Esophagus muscularis mucosa (tissue), 4 donors: ENCODE results near the gene TRIB2. TPM values are rescaled to one million over a fixed set of nuclear protein-coding genes. Genes with fewer than 3 reads are reported as not detected.
A peak's percentile ranks its signal among the peaks of the same experiment; 100 is the strongest.
"Not testable (repeated sequence)": the region's sequence is repeated elsewhere in the genome, so short reads cannot be mapped to it uniquely, and the experiment has no call there.

Experiments
- DNase-seq: peaks from one replicate; pipeline ENCODE4 v3.0.0-alpha.2; 2017; ENCODE audit errors: extremely low spot score
- H3K27ac ChIP-seq, 4 donors: fragments of 200-600 bp; sonication (generic); replicated peaks in 1 of 4; 1 replicate in 3 of 4; 2 replicates in 1 of 4; pipeline ENCODE4 v1.5.1; 2016 to 2019; ENCODE audit warnings: mild to moderate bottlenecking in 1 of 4
- H3K27me3 ChIP-seq, 4 donors: fragments of 200-600 bp; sonication (generic); one replicate each; pipeline versions ENCODE4 v1.5.1 to v1.6.0; 2016 to 2019
- H3K36me3 ChIP-seq, 4 donors: fragments of 200-600 bp; sonication (generic); one replicate each; pipeline ENCODE4 v1.5.1; 2016 to 2019
- H3K4me1 ChIP-seq, 4 donors: fragments of 200-600 bp; sonication (generic); one replicate each; pipeline ENCODE4 v1.5.1; 2016 to 2019
- H3K4me3 ChIP-seq, 4 donors: fragments of 200-600 bp; sonication (generic); 1 replicate in 2 of 4; 2 replicates in 2 of 4; pipeline ENCODE4 v1.5.1; 2016 to 2019; ENCODE audit warnings: mild to moderate bottlenecking in 4 of 4, moderate library complexity in 1 of 4
- H3K9me3 ChIP-seq, 4 donors: fragments of 200-600 bp; sonication (generic); 1 replicate in 3 of 4; 2 replicates in 1 of 4; pipeline ENCODE4 v1.5.1; 2016 to 2019
- EP300 ChIP-seq: sonication (generic); formaldehyde crosslinking; IDR thresholded peaks from one replicate; pipeline ENCODE4 v1.6.1; 2017; ENCODE audit warnings: antibody characterized with exemption
- POLR2A ChIP-seq: fragments of 450-650 bp; IDR thresholded peaks from one replicate; pipeline ENCODE4 v1.6.1; 2017; ENCODE audit warnings: antibody characterized with exemption, moderate library complexity, mild to moderate bottlenecking, low read depth
- POLR2AphosphoS5 ChIP-seq, 2 donors: sonication (generic); formaldehyde crosslinking; IDR thresholded peaks; one replicate each; pipeline ENCODE4 v1.6.1; 2017; ENCODE audit warnings: antibody characterized with exemption in 2 of 2
- WGBS: methylation state at CpG from one replicate; pipeline ENCODE4 v1.1.5; 2018; 5-methylcytosine and 5-hydroxymethylcytosine counted together
- intact Hi-C: fragments of 100-400 bp; cut with DNase I; formaldehyde crosslinking; loops from one replicate; pipeline ENCODE4 v1.15.1; 2023
- total RNA-seq, 4 donors: library from RNA; depleted of rRNA; stranded (reverse); fragments of >200 nt; gene quantifications; one replicate each; pipeline versions ENCODE4 v1.1.0 to v1.2.1, GENCODE V29; 2016
- TF ChIP-seq, protein P1 (sequence below), 3 experiments: fragments of 200-600 bp in 2 of 3; fragments of 450-650 bp in 1 of 3; sonication (generic) in 2 of 3; IDR thresholded peaks; one replicate each; pipeline ENCODE4 v1.5.1; 2017 to 2019; ENCODE audit warnings: antibody characterized with exemption in 3 of 3, mild to moderate bottlenecking in 2 of 3, moderate library complexity in 1 of 3

TRIB2 gene
- total RNA-seq, 4 donors from 2014 or later = 31.5 to 52.3 (median 39.2) TPM

DNA sequence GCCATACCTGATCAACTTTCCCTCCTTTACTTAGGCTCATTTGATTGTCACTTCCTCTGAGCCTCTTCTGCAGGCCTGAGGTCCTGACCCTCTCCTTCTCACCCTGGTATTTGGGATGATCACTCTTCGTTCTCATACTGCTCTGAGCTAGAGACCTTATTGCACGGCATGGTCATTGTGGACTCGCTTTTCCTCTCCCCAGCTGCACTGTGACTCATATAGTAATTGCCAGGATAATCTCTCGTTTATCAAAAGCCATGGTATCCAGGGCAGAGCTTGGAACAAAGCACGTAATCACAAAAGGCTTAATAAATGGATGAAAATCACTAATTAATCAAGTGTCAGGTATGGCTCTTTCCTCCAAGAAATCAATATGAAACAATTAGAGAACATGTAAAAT is 40.9 kb upstream of the TRIB2 start:
- Histone ChIP-seq H3K4me3 (no peak overlapping the region), H3K9me3 (no peaks in the 10 kb centered on the region), H3K36me3 (no peaks in the 10 kb centered on the region), H3K27me3 (no peaks in the 10 kb centered on the region), H3K27ac (no peak overlapping the region), H3K4me1 (peaks cover 0 to 7% (median 0%) of the 10 kb centered on the region in 4 donors)
- intact Hi-C loops = no loop called here
- TF ChIP-seq EP300 (no peak), POLR2AphosphoS5 (IDR thresholded peaks at IDR 0.05) (no peak), POLR2A (no peak)
- TF ChIP-seq, protein P1, sequence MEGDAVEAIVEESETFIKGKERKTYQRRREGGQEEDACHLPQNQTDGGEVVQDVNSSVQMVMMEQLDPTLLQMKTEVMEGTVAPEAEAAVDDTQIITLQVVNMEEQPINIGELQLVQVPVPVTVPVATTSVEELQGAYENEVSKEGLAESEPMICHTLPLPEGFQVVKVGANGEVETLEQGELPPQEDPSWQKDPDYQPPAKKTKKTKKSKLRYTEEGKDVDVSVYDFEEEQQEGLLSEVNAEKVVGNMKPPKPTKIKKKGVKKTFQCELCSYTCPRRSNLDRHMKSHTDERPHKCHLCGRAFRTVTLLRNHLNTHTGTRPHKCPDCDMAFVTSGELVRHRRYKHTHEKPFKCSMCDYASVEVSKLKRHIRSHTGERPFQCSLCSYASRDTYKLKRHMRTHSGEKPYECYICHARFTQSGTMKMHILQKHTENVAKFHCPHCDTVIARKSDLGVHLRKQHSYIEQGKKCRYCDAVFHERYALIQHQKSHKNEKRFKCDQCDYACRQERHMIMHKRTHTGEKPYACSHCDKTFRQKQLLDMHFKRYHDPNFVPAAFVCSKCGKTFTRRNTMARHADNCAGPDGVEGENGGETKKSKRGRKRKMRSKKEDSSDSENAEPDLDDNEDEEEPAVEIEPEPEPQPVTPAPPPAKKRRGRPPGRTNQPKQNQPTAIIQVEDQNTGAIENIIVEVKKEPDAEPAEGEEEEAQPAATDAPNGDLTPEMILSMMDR (IDR thresholded peaks at IDR 0.05) = no peak
- no peak for DNase-seq
- WGBS = 96% methylated on average over 5 of the region's 5 CpGs

DNA sequence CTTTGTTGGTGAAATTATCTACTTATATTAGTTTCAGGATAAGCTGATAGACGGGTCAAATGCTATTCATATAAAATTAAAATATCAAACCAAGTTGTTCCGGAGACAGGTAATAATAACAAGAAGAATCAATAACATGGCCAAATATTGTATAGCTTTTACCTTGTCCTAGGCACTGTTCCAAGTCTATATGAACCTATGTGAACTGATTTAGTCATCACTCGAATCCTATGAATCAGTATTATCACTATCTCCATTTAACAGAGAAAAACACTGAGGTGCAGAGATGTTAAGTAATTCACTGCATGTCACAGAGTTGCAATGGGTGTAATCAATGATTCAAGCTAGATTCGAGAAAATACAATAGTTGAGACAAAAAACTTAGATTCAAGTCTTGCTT is 40.0 kb upstream of the TRIB2 start:
- Histone ChIP-seq H3K36me3 (no peaks in the 10 kb centered on the region), H3K4me3 (no peak overlapping the region), H3K9me3 (no peaks in the 10 kb centered on the region), H3K4me1 (peaks cover 0 to 2% (median 0%) of the 10 kb centered on the region in 4 donors), H3K27ac (no peak overlapping the region), H3K27me3 (no peaks in the 10 kb centered on the region)
- DNase-seq = no peak
- intact Hi-C loops = no loop called here
- 94% methylated on average over 4 of the region's 4 CpGs for WGBS
- no peak for TF ChIP-seq EP300
- TF ChIP-seq, protein P1 (IDR thresholded peaks at IDR 0.05) = no peak
- TF ChIP-seq POLR2AphosphoS5 (IDR thresholded peaks at IDR 0.05) = no peak
- no peak for TF ChIP-seq POLR2A

DNA sequence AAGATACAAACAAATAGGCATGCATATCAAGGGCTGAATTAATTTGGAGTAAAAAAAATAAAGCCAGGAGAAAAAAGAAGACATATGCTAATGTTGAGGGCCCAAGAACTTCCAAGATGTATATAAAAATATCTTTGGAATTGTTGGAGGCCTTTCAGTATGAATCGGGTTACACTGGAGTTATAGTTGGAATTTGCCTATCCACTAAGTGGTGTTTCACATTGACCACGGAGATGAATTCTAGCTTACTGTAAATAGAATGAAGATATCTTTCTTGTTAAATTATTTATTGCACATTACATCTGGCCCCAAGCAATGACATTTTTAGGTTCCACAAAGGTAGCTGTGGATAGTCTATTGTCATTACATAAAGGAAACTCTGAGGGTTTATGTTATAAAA is 38.5 kb upstream of the TRIB2 start:
- TF ChIP-seq POLR2AphosphoS5 (IDR thresholded peaks at IDR 0.05) = no peak
- TF ChIP-seq EP300 = no peak
- no peak for TF ChIP-seq POLR2A
- TF ChIP-seq, protein P1 (IDR thresholded peaks at IDR 0.05) = no peak
- Histone ChIP-seq H3K4me1 (peaks cover 0 to 8% (median 4%) of the 10 kb centered on the region in 4 donors), H3K36me3 (no peaks in the 10 kb centered on the region), H3K4me3 (no peak overlapping the region), H3K9me3 (no peaks in the 10 kb centered on the region), H3K27ac (no peak overlapping the region), H3K27me3 (no peaks in the 10 kb centered on the region)
- 73% methylated on average over 2 of the region's 2 CpGs for WGBS
- intact Hi-C loops = no loop called here
- DNase-seq = peak; percentile 7

DNA sequence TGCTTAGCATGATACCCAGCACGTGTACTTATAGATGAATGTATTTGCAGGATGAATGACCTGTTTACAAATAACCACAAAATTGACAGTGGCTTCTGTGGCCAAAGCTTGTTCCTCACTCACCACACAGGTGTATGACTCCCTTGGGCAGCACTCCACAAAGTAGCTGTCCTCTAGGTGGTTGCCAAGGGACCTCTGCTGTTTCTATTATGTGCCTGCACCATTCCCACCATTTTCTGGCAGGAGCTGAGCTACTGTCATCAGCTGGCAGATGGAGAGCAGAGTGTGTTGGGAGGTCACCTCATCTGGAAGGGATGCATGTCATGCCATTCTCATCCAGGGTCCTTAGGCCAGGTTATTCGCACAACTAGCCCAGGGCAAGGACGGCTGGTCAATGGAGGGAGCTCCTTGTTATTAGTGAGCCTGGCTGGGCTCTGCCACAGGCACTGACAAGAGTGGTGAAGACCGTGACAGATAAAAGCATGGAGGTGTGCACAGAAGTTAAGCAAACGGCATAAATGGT is 37.1 kb upstream of the TRIB2 start:
- intact Hi-C loops = no loop called here
- DNase-seq = peak; percentile 66
- 95% methylated on average over 5 of the region's 5 CpGs for WGBS

DNA sequence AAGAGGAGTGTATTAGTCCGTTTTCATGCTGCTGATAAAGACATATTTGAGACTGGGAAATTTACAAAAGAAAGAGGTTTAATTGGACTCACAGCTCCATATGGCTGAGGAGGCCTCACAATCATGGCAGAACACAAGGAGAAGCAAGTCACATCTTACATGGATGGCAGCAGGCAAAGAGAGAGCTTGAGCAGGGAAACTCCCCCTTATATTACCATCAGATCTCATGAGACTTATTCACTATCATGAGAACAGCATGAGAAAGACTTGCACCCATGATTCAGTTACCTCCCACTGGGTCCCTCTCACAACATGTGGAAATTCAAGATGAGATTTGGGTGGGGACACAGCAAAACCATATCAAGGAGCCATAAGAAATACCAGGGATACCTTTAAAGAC is 36.6 kb upstream of the TRIB2 start:
- DNase-seq, H3K27ac ChIP-seq, H3K4me3 ChIP-seq, intact Hi-C loops, H3K9me3 ChIP-seq, H3K36me3 ChIP-seq, H3K27me3 ChIP-seq: not testable (repeated sequence)
- WGBS = 0% methylated on average over 1 of the region's 1 CpG
- H3K4me1 ChIP-seq = peaks cover 0 to 25% (median 22%) of the 10 kb centered on the region in 4 donors

More for the DNA sequence above, 37.1 kb upstream of the TRIB2 start:
- Histone ChIP-seq H3K4me3 (no peak overlapping the region), H3K4me1 (peaks cover 0 to 20% (median 17%) of the 10 kb centered on the region in 4 donors), H3K27me3 (no peaks in the 10 kb centered on the region), H3K36me3 (no peaks in the 10 kb centered on the region), H3K27ac (no peak overlapping the region), H3K9me3 (no peaks in the 10 kb centered on the region)
- TF ChIP-seq, protein P1 (IDR thresholded peaks at IDR 0.05) = no peak
- TF ChIP-seq POLR2A (no peak), POLR2AphosphoS5 (IDR thresholded peaks at IDR 0.05) (no peak), EP300 (no peak)
